Transverse colon (tissue), 4 donors: ENCODE results near the gene GTPBP8.

Experiments
- CTCF ChIP-seq, 5 experiments: fragments of 200-600 bp in 3 of 5; fragments of 450-650 bp in 2 of 5; sonication (generic) in 3 of 5; IDR thresholded peaks; 1 replicate in 2 of 5; 2 replicates in 3 of 5; pipeline ENCODE4 v1.5.1; 2016 to 2017; ENCODE audit warnings: antibody characterized with exemption in 5 of 5, inconsistent platforms in 3 of 5, mild to moderate bottlenecking in 2 of 5, moderate library complexity in 1 of 5
- EP300 ChIP-seq: sonication (generic); formaldehyde crosslinking; IDR thresholded peaks from one replicate; pipeline ENCODE4 v1.6.1; 2017; ENCODE audit warnings: antibody characterized with exemption, low read depth
- POLR2A ChIP-seq: fragments of 450-650 bp; IDR thresholded peaks from one replicate; pipeline ENCODE4 v1.6.1; 2016; ENCODE audit warnings: antibody characterized with exemption, mild to moderate bottlenecking, moderate library complexity
- POLR2AphosphoS5 ChIP-seq, 3 donors: sonication (generic); formaldehyde crosslinking; IDR thresholded peaks; one replicate each; pipeline ENCODE4 v1.6.1; 2016; ENCODE audit warnings: antibody characterized with exemption in 3 of 3

GRCh38 chr3:113002679-113003078 is 11.9 kb downstream of the GTPBP8 start:
- TF ChIP-seq CTCF (IDR thresholded peaks at IDR 0.05) (no peak), POLR2A (no peak), EP300 (no peak), POLR2AphosphoS5 (IDR thresholded peaks at IDR 0.05) (no peak)
